GM21367 (cell line): ENCODE data around the gene STK38L.
A peak's percentile ranks its signal among the peaks of the same experiment; 100 is the strongest.

Source experiments
- ATAC-seq: cut with Tn5 transposase; IDR thresholded peaks from one replicate; pipeline ENCODE4 v1.9.1; 2021; ENCODE audit not compliant: unreplicated experiment

STK38L gene

DNA sequence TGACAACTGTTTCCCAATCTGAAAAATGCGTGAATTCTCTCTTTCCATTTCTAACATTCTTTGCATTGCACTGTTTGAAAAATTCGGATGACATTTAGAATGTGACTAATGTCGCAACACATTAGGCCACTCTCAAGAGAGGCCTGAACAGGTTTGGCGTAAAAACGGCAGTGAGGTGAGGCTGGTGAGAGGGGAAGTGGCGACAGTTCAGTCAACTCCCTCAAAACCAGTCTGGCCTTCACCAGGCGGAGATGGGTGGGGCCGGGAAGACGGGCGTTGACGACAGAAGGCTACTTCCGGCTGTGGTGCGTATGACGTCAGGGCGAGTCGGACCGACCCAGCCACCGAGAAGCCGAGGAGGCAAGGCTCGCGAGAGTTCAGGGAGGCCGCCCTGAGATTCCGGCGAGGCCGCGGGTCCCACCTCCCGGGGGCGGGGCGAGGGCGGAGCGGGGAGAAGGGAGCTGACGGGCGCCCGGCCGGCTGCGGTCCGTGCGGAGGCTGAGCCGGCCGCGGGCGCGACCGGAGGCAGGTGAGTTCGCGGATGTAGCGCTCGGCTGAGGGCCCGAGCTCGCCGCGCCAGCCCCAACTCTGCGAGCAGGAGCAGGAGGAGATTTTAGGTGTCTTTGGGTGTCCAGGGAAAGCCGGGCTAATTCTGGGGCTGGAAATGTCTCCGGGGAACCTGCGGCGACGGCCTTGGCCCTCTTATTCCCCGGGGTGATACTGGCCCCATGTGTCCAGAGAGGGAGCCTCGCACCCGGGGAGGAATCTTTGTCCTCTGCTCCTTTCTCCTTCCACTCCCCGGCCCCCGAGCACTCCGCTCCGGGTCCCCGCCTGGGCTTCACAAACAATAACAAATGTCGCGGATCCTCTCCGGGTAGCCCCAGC, at the start of gene STK38L:
STK38L (plus strand) TSS at position 483 of the 885 bp plus-strand sequence. CDS start 53,435 bp downstream, outside the sequence.
- ATAC-seq, result peak; percentile 86

DNA sequence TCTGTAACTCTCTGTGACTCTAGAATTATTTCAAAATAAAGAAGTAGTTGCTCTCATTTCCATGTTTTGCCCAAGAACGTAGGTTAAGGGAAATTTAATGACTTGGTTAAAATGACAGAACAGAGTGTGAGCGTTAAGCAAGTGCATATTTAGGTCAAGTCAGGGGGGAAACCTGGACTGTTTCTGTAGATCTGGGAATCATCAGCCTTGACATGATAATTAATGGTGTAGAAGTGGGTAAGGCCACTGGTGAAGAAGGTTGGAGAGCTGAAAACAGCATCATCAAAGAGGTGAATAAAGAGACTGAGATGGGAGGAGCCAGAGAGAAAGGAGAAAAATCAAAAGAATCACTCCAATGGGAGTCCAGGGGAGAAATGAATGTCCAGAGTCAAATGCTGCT, 49.4 kb upstream of the STK38L start:
- ATAC-seq, result no peak

DNA sequence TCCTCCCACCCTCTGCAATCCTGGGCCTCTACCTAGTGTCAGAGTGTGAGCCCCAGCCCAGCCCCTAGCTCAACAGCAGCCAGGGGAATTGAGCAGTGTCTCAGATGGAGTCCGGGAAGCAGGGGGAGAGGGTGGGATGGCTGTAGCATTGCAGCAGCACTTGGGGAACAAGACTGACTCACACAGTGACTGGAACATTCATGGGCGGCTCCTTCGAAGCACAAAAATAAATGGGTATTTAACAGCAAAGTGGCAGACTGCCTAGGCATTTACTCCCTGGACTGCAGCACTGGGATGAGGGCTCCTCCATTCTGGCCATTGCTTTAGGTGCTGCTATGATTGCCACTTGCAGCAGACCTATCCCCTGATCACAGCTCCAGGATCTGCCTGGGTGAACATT, 46.0 kb upstream of the STK38L start:
- ATAC-seq, result no peak

DNA sequence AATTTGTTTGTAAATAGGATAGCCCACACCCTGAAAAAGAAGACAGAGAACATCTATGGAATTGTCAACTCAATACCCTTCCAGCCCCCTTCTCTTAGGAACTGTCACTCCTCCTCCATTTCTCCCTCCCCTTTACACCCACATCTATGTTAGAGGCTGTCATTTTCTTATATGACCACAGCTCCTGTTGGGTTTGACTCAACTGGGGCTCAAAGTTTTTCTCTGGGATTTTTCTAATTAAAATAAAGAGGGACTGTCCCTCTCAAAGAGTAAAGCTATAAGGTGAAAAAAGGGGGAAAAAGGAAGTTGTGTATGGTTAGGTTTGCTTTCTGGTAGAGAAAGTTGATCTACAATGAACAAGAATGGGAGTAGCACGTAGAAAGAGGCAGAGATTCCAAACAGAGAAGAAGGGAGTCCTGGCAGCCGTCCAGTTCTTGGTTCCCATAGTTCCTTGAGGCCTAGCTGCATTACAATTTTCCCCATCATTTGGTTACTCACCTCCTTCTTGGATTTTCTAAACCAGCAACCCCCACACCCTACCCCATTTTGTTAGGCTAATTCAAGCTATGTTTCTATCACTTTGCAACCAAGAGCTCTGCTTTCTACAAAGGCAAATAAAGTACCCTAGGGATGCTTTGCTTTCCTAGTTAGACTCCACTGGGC, 44.3 kb upstream of the STK38L start:
- ATAC-seq, result no peak

DNA sequence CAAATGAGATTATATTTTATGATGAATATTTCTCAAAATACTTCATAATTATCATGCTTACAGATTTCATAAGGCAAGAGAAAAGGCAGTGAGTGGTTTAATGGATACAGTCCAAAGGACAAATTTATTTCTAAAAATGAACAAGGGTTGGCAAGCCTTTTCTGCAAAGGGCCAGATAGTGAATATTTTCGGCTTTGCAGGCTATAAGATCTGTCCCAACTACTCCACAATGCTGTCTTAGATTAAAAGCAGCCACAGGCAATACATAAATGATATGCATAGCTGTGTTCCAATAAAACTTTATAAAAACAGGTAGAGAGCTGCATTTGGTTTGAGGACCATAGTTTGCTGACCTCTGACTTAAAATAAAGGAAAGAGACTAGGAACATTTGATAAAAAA, 42.9 kb upstream of the STK38L start:
- ATAC-seq, result no peak

DNA sequence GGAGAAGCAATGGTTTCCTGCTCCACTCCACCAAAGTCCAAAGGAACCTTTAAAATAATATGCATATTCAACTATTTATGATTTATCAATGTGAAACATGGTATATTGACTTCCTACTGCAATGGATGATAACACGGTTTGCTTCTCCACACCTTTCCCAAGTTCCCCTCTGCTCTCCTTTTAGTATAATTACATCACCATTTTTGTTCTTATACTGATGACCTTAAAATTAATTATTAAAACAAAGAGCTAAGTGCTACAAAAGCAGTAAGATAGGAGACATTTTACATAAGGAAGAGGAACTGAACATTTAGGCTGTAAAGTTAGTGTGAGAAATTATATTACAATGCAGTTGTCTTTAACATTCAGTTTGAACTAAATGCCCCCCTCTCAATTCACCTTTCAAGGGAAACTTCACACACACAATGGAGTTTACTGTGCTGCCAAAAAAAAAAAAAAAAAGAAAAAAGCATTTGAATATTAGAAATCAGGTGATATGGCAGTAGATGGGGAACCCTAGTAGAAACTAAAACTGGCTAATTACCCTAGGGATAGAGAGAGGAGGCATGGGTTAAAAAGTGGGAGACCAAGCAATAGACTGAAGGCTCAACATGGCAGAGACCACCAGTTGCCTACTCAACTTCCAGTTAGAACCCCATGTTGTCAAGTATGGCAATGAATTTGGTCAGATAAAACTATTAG, 37.1 kb upstream of the STK38L start:
- ATAC-seq, result no peak

DNA sequence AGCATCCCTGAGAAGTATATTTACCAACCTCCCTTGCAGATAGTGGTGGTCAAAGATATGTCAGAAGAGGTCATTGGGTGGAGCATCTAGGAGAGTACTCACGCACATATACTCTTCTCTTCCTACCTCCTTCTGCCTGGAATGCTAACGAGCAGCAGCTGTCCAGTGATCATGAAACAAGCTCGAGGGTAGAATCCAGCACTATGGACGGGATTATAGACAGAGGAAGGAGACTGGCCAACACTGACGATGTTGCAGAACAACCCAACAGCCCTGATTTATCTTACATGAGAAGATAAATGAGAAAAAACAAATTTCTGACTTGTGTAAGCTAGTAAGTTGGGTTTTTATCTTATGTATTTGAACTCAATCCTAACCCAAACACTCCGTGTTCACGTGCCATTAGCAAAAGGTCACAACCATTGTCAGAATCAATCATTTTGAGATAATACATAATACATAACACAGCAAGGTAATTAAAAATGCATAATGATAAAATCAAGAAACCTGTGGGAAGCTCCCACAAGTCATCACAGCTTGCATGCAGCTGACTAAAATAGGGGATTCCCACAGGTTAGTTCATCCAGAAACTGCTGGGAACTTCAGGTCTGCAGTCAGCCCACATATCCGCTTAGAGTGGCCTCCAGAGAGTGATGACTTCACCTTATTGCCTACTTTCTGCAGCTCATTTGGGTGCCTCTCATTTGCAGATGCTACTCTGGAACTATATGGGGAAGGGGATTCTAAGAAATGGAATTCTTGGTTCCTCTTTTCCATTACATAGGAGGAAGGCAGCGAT, 36.3 kb upstream of the STK38L start:
- ATAC-seq, result peak; percentile 82

DNA sequence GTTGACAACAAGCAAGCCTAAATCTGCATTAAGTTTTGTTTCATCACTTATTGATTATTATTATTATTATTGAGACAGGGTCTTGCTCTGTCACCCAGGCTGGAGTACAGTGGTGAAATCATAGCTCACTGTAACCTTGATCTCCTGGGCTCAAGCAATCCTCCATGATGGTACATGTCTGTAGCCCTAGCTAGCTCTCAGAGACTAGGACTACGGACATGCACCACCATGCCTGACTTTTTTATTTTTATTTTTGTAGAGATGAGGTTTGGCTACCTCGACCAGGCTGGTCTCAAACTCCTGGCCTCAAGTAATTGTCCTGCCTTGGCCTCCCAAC, 35.7 kb upstream of the STK38L start:
- no peak for ATAC-seq

DNA sequence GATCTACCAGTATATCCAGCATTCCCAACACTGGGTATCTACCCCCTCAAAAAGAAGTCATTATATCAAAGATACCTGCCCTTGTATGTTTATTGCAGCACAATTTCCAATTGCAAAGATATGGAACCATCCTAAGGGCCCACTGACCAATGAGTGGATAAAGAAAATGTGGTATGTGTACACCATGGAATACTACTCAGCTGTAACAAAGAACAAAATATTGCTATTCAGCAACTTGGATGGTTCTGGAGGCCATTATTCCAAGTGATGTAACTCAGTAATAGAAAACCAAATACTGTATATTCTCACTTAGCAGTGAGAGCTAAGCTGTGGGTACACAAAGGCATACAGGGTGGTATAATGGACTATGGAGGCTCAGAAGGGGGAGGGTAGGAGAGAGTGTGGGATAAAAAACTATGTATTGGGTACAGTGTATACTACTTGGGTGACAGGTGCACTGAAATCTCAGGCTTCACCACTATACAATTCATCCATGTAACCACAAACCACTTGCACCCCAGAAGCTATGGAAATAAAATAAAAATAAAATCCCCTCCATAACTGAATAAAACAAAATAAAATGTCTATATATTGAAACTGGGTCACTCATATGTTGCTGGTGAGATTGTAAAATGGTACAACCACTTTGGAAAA, 34.7 kb upstream of the STK38L start:
- no peak for ATAC-seq

DNA sequence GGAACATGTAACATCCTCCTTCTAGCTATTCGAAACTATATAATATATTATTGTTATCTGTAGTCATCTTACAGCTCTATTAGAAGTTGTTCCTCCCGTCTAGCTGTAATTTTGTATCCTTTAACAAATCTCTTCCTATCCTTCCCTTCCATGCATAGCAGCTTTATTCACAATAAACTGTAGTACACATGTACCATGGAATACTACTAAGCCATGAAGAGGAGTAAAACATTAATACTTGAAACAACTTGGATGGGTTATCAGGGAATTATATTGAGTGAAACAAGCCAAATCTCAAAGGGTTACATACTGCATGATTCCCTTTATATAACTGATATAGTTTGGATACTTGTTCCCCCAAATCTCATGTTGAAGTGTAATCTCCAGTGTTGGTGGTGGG, 33.9 kb upstream of the STK38L start:
- ATAC-seq, result no peak

DNA sequence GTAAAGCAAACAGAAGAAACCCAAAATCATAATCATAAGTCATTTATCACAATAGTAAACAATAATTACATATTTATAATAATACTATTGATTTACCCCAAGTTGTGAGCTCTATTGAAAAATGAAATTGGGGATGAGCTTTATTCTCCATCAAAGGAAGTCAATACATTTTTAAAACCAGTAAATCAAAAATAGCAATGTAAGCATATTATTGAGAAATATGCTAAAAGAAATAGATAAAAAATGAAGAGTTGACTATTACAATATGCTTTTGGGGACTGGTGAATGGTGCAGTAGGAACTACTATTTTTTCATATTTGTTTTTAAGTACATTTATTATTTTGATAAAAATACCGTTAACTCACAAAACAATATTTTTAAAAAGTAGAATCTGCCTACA, 31.2 kb upstream of the STK38L start:
- no peak for ATAC-seq

DNA sequence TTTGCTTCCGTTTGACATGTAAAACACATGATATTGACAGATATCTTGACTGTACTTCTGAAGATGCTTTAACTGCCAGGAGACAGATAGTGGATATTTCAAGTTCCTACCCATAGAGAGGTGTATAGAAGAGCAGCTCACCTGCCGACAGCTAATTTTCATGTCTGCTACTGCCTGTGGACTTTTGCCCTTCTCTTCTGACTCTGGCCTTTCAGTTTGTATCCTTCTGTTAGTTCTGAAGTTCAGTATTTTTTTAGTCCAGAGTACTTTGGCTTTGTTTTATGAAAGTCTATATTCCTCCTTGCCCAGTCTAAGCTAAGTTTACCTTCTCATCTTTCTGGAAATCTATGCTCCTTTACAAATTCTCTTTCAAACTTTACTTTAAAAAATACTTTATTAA, 30.8 kb upstream of the STK38L start:
- ATAC-seq, result no peak

DNA sequence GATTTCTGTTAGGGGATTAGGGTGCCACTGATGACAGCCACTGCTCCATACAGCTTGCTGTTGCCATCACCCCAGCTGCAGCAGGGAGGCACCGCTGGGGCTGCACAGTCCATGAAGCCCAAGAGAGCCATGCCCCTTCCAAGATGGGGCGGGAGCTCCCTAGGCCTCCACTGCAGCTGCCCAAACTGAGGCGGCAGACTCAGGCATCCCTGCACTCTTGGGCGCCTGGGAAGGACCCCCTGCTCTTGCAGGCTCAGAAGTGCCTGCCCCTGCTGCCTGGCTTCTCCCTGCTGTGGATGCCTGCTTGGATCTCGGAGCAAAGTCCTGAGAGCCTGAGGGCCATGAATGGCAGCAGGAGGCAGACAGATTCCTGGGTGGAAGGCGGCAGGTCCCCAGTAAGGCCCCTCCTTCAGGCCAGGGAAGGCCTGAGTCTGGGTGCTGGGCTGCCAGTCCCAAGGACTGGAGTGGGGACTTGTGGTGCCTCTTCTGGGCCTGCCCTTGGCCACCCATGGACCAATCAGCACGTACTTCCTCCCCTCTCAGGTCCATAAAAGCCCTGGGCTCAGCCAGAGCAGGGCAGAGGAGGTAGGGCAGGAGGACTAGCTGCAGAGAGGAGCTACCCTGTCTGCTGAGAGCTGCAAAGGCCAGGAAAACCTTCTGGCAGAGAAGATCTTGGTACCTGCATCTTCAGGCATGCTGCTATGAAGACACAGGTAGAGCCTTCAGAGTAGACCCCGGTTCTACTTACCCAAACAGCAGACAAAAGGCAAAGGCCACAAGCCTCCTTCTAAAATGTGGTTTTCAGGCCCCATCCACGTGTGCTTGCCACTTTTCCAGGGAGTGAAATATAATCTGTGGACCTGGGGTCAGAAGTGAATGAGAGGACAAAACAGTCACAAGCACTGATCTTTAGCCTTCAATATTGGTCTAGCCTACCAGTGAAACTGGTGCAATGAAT, 30.0 kb upstream of the STK38L start:
- no peak for ATAC-seq

DNA sequence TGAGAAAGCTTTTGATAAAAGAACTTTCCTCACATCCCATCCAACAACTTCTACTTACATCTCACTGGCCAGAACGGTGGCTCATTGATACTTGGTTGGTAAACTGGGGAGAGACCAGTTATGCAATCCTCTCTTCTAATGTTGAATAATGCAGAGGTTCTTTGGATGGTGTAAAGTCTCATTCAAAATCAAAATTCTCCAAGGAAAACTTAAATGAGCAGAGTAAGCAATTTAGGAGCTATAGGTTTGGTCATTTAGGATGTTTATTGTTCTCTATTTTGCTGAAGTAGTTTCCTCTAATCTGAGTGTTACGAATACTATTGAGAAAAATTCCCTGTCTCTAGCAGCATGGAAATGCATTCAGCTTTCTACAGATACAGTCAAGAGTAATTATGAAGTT, 26.5 kb upstream of the STK38L start:
- ATAC-seq, result no peak

DNA sequence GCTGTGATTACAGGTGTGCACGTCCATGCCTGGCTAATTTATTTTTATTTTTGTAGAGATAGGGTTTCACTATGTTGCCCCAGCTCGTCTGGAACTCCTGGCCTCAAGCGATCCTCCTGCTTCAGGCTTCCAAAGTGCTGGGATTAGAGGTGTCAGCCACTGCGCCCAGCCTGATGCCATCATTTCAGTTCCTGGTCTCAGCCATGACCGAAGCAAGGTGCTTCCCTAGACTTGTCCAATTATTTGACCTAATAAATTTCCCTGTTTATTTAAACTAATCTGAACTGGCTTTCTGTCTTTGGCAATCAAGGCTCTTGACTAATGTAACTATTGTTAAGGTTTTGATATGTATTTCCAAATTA, 24.4 kb upstream of the STK38L start:
- no peak for ATAC-seq

DNA sequence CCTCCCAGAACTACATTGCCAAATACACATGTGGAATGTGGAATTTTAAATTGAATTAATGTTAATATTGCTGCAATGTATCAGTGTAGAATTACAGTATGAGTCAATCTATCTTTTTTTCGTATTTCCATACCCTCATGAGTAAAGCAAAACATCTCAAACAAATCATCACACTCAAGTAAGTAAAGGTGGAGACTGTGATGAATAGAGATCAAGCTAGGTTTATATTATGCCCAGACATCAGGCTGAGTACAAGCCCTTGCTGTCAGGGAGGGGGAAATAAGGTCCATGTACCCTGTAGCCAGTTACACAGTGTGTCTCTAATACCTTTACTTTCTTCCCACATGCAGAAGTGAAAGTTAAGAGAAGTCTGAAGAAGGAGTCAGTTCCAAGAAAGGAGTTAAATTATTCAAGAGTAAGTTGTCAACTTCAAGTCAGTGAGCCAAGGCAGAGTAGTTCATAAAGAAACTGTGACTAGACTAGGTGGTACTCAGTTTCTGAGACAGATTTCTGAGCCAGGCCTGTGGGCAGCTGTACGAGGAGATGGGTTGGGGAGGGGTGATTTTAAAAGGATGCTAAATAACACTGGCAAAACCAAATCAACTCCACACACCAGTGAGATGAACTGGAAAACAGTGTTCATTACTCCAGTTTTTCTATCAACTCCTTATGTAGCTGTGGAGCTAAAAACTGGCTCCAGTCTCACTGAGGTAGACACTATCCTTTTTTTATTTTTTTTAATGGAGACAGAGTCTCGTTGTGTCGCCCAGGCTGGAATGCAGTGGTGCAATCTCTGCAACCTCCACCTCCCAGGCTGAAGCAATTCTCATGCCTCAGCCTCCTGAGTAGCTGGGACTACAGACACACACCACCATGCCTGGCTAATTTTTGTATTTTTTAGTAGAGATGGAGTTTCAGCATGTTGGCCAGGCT, 23.8 kb upstream of the STK38L start:
- ATAC-seq, result peak; percentile 58

DNA sequence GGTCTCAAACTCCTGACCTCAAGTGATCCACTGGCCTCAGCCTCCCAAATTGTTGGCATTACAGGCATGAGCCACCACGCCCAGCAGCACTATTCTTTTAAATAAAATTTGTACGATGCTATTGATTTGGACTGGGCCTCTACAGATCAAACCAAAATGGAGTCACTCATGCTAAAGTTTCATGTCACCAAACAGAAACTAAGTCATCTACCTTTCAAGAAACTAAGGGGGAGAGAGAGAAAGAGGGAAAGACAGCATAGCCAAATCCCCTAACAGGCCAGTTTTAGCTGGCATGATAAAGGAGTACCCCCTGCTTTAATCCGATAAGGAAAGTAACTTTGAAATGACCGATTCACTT, 23.1 kb upstream of the STK38L start:
- no peak for ATAC-seq

DNA sequence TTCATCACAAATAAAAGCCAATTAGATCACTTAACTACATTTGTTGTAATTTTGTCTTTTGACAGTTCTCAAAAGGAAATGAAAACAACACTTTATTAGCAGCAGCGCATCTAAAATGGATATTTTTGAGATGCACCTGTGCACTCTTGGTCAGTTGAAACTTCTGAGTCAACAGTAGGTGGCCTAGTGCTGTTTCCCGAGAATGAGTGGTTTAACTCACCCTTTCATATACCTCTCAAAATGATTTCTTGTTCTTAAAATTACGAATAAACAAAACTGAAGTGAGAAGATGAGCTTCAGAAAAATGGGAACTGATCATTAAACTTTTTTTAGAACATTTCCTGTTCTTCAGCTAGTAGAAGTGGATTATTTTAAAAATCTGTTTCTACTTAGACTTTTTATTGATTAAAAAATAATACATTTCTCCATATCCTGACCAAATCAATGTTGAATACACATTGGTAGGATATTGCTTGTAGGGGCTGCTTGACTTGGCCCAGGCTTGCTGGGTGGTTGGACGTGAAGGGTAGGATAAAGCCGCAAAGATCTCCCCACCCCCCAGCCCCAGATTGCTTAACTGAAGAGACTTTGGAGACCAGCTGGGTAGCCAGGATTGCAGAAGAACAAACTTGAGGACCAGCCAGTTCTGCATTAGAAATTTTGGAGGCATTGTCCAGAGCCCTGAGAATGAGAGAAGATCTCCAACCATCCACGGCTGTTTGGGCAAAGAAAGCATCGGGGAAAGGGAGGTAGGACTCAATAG, 22.3 kb upstream of the STK38L start:
- ATAC-seq, result peak; percentile 59
